Activated CD4-positive, alpha-beta T cell treated with anti-CD3 and anti-CD28 coated beads for 48 hours (primary cell): ENCODE measurements around the gene DENND1A.

Experiments used
- DNase-seq: peaks from one replicate; pipeline ENCODE4 v3.0.0-alpha.2; 2020

DENND1A gene

GRCh38 chr9:123359106-123359505, 570.8 kb downstream of the DENND1A start:
- DNase-seq, result no peak

- no peak for DNase-seq
These were observed 571.6 kb downstream of the DENND1A start for GRCh38 chr9:123358181-123358905.

- DNase-seq, result no peak
These were observed 572.2 kb downstream of the DENND1A start for GRCh38 chr9:123357743-123358059.

GRCh38 chr9:123356851-123357742, 572.8 kb downstream of the DENND1A start:
- no peak for DNase-seq

GRCh38 chr9:123355761-123356431, 574.0 kb downstream of the DENND1A start, which contains the start of gene CRB2:
CRB2 (plus strand) TSS chr9:123356197; CDS start chr9:123356261, 64 bp downstream.
- no peak for DNase-seq

GRCh38 chr9:123354806-123355508, 575.0 kb downstream of the DENND1A start:
- no peak for DNase-seq

GRCh38 chr9:123353984-123354591, 575.8 kb downstream of the DENND1A start:
- DNase-seq, result peak; percentile 75

GRCh38 chr9:123353041-123353440, 576.9 kb downstream of the DENND1A start:
- DNase-seq, result no peak

GRCh38 chr9:123350590-123351310, 579.2 kb downstream of the DENND1A start:
- no peak for DNase-seq

GRCh38 chr9:123349691-123350480, 580.0 kb downstream of the DENND1A start:
- DNase-seq, result peak; percentile 78

- DNase-seq, result no peak
These were observed 580.9 kb downstream of the DENND1A start for GRCh38 chr9:123349033-123349432.

GRCh38 chr9:123348317-123348992, 581.5 kb downstream of the DENND1A start:
- DNase-seq, result no peak

- no peak for DNase-seq
These were observed 582.5 kb downstream of the DENND1A start for GRCh38 chr9:123347289-123348060.

GRCh38 chr9:123346826-123347225, 583.1 kb downstream of the DENND1A start:
- no peak for DNase-seq

GRCh38 chr9:123346026-123346425, 583.9 kb downstream of the DENND1A start:
- DNase-seq, result no peak

GRCh38 chr9:123345567-123345955, 584.4 kb downstream of the DENND1A start:
- no peak for DNase-seq

GRCh38 chr9:123344192-123344949, 585.6 kb downstream of the DENND1A start:
- DNase-seq, result no peak

GRCh38 chr9:123343443-123344191, 586.3 kb downstream of the DENND1A start:
- no peak for DNase-seq
